Chondrocyte (in vitro differentiated cells): ENCODE data around the gene CCR7. TPM values are rescaled to one million over a fixed set of nuclear protein-coding genes. Genes with fewer than 3 reads are reported as not detected.

ENCODE experiments used
- DNase-seq: peaks from one replicate; pipeline ENCODE4 v3.0.0; 2021; ENCODE audit warnings: mixed read lengths, low spot score
- H3K27ac Mint-ChIP-seq: one replicate; pipeline ENCODE4 v1.8.0; 2021; ENCODE audit warnings: mild to moderate bottlenecking, moderate library complexity, mixed read lengths; ENCODE audit not compliant: unreplicated experiment
- H3K27me3 Mint-ChIP-seq: 2 replicates; pipeline ENCODE4 v1.8.0; 2021; ENCODE audit warnings: low read depth, mixed read lengths
- H3K36me3 Mint-ChIP-seq: 2 replicates; pipeline ENCODE4 v1.8.0; 2021; ENCODE audit warnings: low read depth, mixed read lengths
- H3K4me1 Mint-ChIP-seq: 2 replicates; pipeline ENCODE4 v1.8.0; 2021; ENCODE audit warnings: low read depth, mild to moderate bottlenecking, mixed read lengths
- H3K4me3 Mint-ChIP-seq: one replicate; pipeline ENCODE4 v1.8.0; 2021; ENCODE audit warnings: mild to moderate bottlenecking, moderate library complexity, mixed read lengths; ENCODE audit not compliant: unreplicated experiment
- H3K9me3 Mint-ChIP-seq: 2 replicates; pipeline ENCODE4 v1.8.0; 2021; ENCODE audit warnings: low read depth, mixed read lengths
- CTCF ChIP-seq: fragments of 200-600 bp; sonication (generic); IDR thresholded peaks from 2 replicates; pipeline ENCODE4 v1.5.0; 2021; ENCODE audit warnings: antibody characterized with exemption, mild to moderate bottlenecking, moderate library complexity
- total RNA-seq: library from RNA; stranded (reverse); gene quantifications from 3 replicates; pipeline ENCODE4 v1.2.1, GENCODE V29; 2021

Gene CCR7
- total RNA-seq, 1 donor from 2014 or later: not detected

GRCh38 chr17:40611840-40612474, 46.7 kb upstream of the CCR7 start:
- no peaks in the 10 kb centered on the region for H3K9me3 Mint-ChIP-seq
- peaks cover 31% of the 10 kb centered on the region for H3K27me3 Mint-ChIP-seq
- TF ChIP-seq CTCF: no peak
- peaks cover 1% of the 10 kb centered on the region for H3K36me3 Mint-ChIP-seq
- H3K4me3 Mint-ChIP-seq: no peak overlapping the region
- no peaks in the 10 kb centered on the region for H3K4me1 Mint-ChIP-seq
- no peak for DNase-seq
- no peak overlapping the region for H3K27ac Mint-ChIP-seq

GRCh38 chr17:40610359-40610758, 45.1 kb upstream of the CCR7 start:
- no peak for TF ChIP-seq CTCF
- Mint-ChIP-seq H3K27ac (no peak overlapping the region), H3K27me3 (peaks cover 20% of the 10 kb centered on the region), H3K4me3 (no peak overlapping the region), H3K4me1 (no peaks in the 10 kb centered on the region), H3K36me3 (no peaks in the 10 kb centered on the region), H3K9me3 (no peaks in the 10 kb centered on the region)
- no peak for DNase-seq

GRCh38 chr17:40608061-40608581, 42.8 kb upstream of the CCR7 start:
- Mint-ChIP-seq H3K27me3 (peaks cover 11% of the 10 kb centered on the region), H3K4me1 (no peaks in the 10 kb centered on the region), H3K36me3 (no peaks in the 10 kb centered on the region), H3K9me3 (no peaks in the 10 kb centered on the region), H3K4me3 (no peak overlapping the region), H3K27ac (no peak overlapping the region)
- no peak for DNase-seq
- no peak for TF ChIP-seq CTCF

GRCh38 chr17:40607641-40608040, 42.4 kb upstream of the CCR7 start:
- Mint-ChIP-seq H3K36me3 (no peaks in the 10 kb centered on the region), H3K4me1 (no peaks in the 10 kb centered on the region), H3K27me3 (peaks cover 9% of the 10 kb centered on the region), H3K9me3 (no peaks in the 10 kb centered on the region), H3K27ac (no peak overlapping the region), H3K4me3 (no peak overlapping the region)
- DNase-seq: no peak
- TF ChIP-seq CTCF: no peak

GRCh38 chr17:40606548-40607353, 41.5 kb upstream of the CCR7 start:
- H3K9me3 Mint-ChIP-seq: no peaks in the 10 kb centered on the region
- no peak overlapping the region for H3K27ac Mint-ChIP-seq
- H3K4me3 Mint-ChIP-seq: no peak overlapping the region
- H3K27me3 Mint-ChIP-seq: peaks cover 4% of the 10 kb centered on the region
- no peaks in the 10 kb centered on the region for H3K36me3 Mint-ChIP-seq
- no peaks in the 10 kb centered on the region for H3K4me1 Mint-ChIP-seq
- no peak for DNase-seq
- no peak for TF ChIP-seq CTCF
